Putamen (tissue), 1 donor: ENCODE data around the gene RPS18.
A peak's percentile ranks its signal among the peaks of the same experiment; 100 is the strongest.

Experiments
- DNase-seq: peaks from one replicate; pipeline ENCODE4 v3.0.0-alpha.2; 2016; ENCODE audit warnings: low spot score

RPS18 gene

GRCh38 chr6:33314943-33315792, 43.3 kb downstream of the RPS18 start:
- no peak for DNase-seq

GRCh38 chr6:33315793-33316602, 44.1 kb downstream of the RPS18 start:
- no peak for DNase-seq

- DNase-seq: no peak
Observed at GRCh38 chr6:33316603-33317418, 44.9 kb downstream of the RPS18 start.

GRCh38 chr6:33317419-33317668, 45.5 kb downstream of the RPS18 start:
- no peak for DNase-seq

- DNase-seq: peak; percentile 98
Observed at GRCh38 chr6:33317669-33318425, 46.0 kb downstream of the RPS18 start, which contains the start of gene ZBTB22. TSS of gene ZBTB22 (minus strand) at chr6:33317744. CDS start at chr6:33316916, 828 bp downstream.

GRCh38 chr6:33318426-33319073, 46.7 kb downstream of the RPS18 start:
- no peak for DNase-seq

GRCh38 chr6:33319939-33320314, 48.1 kb downstream of the RPS18 start:
- DNase-seq: no peak

GRCh38 chr6:33320315-33321181, 48.7 kb downstream of the RPS18 start:
- no peak for DNase-seq

GRCh38 chr6:33321227-33321626, 49.4 kb downstream of the RPS18 start:
- DNase-seq: no peak

GRCh38 chr6:33323623-33323948, 51.7 kb downstream of the RPS18 start:
- no peak for DNase-seq

GRCh38 chr6:33324125-33324524, 52.2 kb downstream of the RPS18 start:
- DNase-seq: no peak
